Chondrocyte (in vitro differentiated cells): ENCODE measurements around the gene GTF2F1. TPM values are rescaled to one million over a fixed set of nuclear protein-coding genes. Genes with fewer than 3 reads are reported as not detected.

Source experiments
- DNase-seq: peaks from one replicate; pipeline ENCODE4 v3.0.0; 2021; ENCODE audit warnings: mixed read lengths, low spot score
- H3K27ac Mint-ChIP-seq: one replicate; pipeline ENCODE4 v1.8.0; 2021; ENCODE audit warnings: mild to moderate bottlenecking, moderate library complexity, mixed read lengths; ENCODE audit not compliant: unreplicated experiment
- H3K27me3 Mint-ChIP-seq: 2 replicates; pipeline ENCODE4 v1.8.0; 2021; ENCODE audit warnings: low read depth, mixed read lengths
- H3K36me3 Mint-ChIP-seq: 2 replicates; pipeline ENCODE4 v1.8.0; 2021; ENCODE audit warnings: low read depth, mixed read lengths
- H3K4me1 Mint-ChIP-seq: 2 replicates; pipeline ENCODE4 v1.8.0; 2021; ENCODE audit warnings: low read depth, mild to moderate bottlenecking, mixed read lengths
- H3K4me3 Mint-ChIP-seq: one replicate; pipeline ENCODE4 v1.8.0; 2021; ENCODE audit warnings: mild to moderate bottlenecking, moderate library complexity, mixed read lengths; ENCODE audit not compliant: unreplicated experiment
- H3K9me3 Mint-ChIP-seq: 2 replicates; pipeline ENCODE4 v1.8.0; 2021; ENCODE audit warnings: low read depth, mixed read lengths
- total RNA-seq: library from RNA; stranded (reverse); gene quantifications from 3 replicates; pipeline ENCODE4 v1.2.1, GENCODE V29; 2021
- TF ChIP-seq, protein P1 (sequence below): fragments of 200-600 bp; sonication (generic); IDR thresholded peaks from 2 replicates; pipeline ENCODE4 v1.5.0; 2021; ENCODE audit warnings: antibody characterized with exemption, mild to moderate bottlenecking, moderate library complexity

Gene GTF2F1
- total RNA-seq, 1 donor from 2014 or later, result 60.4 TPM

DNA sequence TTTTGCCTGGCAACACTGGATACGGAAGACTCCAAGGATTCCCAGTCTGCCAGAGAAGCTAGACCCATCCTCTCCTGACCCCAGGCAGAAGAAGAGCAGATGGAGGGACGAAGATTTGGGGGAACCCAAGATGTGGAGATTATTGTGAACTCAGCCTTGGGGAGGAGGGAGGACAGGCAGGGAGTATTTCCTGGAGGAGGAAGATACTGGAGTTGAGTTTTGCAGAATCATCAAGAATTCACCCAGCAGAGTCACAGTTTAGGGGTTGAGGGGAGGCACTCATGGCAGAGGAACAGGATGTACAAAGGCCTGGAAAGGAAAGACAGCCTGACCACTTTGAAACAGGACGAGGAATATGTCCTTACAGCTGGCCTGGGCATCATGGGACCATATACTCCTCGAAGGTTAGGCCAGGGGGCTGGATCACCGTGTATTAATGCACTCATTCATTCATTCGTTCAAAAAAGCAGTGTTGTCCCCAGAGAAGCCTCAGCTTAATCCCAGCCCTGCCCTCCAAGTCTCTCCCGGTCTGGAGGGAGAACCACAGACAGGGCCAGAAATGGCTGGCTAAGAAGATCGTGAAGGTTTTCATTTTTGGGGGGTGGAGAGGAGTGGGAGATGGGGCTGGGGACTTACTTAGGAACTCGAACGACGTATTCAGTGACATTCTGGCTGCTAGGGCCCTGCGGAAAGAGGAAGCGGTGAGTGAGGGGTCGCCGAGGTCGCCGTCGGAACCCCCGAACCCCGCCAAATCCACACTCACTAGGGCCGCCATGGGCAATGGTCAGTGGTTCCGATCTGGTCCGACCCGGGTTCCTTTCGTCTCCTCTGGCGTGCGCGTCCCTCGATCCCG is 517 bp downstream of the GTF2F1 start:
- peaks cover 11% of the 10 kb centered on the region for H3K36me3 Mint-ChIP-seq
- H3K9me3 Mint-ChIP-seq, result no peaks in the 10 kb centered on the region
- no peak for DNase-seq
- peaks cover 28% of the 10 kb centered on the region for H3K4me1 Mint-ChIP-seq
- peak overlapping the region; percentile 94 for H3K27ac Mint-ChIP-seq
- TF ChIP-seq, protein P1, sequence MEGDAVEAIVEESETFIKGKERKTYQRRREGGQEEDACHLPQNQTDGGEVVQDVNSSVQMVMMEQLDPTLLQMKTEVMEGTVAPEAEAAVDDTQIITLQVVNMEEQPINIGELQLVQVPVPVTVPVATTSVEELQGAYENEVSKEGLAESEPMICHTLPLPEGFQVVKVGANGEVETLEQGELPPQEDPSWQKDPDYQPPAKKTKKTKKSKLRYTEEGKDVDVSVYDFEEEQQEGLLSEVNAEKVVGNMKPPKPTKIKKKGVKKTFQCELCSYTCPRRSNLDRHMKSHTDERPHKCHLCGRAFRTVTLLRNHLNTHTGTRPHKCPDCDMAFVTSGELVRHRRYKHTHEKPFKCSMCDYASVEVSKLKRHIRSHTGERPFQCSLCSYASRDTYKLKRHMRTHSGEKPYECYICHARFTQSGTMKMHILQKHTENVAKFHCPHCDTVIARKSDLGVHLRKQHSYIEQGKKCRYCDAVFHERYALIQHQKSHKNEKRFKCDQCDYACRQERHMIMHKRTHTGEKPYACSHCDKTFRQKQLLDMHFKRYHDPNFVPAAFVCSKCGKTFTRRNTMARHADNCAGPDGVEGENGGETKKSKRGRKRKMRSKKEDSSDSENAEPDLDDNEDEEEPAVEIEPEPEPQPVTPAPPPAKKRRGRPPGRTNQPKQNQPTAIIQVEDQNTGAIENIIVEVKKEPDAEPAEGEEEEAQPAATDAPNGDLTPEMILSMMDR, result no peak
- peak overlapping the region; percentile 90 for H3K4me3 Mint-ChIP-seq
- no peaks in the 10 kb centered on the region for H3K27me3 Mint-ChIP-seq

DNA sequence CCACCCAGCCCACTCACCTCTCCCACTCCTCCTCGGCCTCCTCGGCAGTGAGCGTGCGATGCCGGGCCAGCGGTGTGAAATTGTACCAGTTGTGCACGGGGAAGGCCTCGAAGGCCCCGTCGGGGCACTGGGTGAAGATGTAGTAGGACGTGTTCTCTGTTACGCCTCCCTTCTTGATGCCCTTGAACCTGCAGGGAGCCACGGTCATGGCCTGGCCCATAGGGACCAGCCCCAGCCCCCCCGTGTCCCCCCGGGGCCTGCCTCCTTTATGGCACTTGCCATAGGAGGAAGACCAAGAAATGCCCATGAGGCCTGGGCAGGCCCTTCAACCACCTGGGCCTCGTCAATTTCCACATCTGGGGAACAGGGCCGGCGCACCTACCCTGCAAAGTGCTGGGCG is 5.6 kb downstream of the GTF2F1 start:
- no peak for DNase-seq
- TF ChIP-seq, protein P1, result no peak
- Mint-ChIP-seq H3K27me3 (no peaks in the 10 kb centered on the region), H3K4me3 (no peak overlapping the region), H3K27ac (no peak overlapping the region), H3K4me1 (peaks cover 12% of the 10 kb centered on the region), H3K36me3 (peaks cover 30% of the 10 kb centered on the region), H3K9me3 (no peaks in the 10 kb centered on the region)

DNA sequence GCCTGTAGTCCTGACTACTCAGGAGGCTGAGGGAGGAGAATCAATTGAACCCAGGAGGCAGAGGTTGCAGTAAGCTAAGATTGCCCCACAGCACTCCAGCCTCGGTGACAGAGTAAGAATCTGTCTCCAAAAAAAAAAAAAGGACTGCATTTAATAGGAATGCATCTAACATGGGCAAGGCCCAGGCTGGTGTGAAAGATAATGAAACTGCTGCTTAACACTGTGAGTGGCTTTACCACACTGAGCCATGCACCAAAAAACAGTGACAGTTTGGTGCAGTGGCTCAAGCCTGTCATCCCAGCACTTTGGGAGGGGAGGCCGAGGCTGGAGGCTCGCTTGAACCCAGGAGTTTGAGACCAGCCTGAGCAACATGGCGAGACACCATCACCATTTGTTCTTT is 8.6 kb downstream of the GTF2F1 start:
- peaks cover 3% of the 10 kb centered on the region for H3K9me3 Mint-ChIP-seq
- no peak for DNase-seq
- peaks cover 41% of the 10 kb centered on the region for H3K36me3 Mint-ChIP-seq
- no peak overlapping the region for H3K4me3 Mint-ChIP-seq
- no peaks in the 10 kb centered on the region for H3K27me3 Mint-ChIP-seq
- H3K27ac Mint-ChIP-seq, result no peak overlapping the region
- H3K4me1 Mint-ChIP-seq, result no peaks in the 10 kb centered on the region
- TF ChIP-seq, protein P1, result no peak

DNA sequence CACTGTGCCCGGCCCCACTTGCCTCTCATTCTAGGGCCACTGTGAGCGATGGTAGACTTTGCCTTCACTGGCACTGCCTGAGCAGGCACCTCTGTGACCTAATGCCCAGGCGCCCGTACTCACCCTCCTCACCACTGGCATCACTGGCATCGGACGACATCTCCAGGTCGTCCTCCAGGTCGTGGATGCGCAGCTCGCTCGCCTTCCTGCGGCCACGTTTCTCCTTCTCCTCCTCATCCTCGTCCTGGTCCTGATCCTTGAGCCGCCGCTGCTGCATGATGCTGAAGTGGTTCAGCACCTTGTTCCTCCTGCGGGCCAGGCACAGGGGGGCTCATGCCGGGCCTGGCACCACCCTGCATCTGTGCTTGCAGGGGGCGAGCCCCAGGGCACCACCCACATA is 9.8 kb downstream of the GTF2F1 start:
- TF ChIP-seq, protein P1, result no peak
- no peak overlapping the region for H3K4me3 Mint-ChIP-seq
- H3K27ac Mint-ChIP-seq, result no peak overlapping the region
- peaks cover 40% of the 10 kb centered on the region for H3K36me3 Mint-ChIP-seq
- peaks cover 3% of the 10 kb centered on the region for H3K9me3 Mint-ChIP-seq
- H3K27me3 Mint-ChIP-seq, result no peaks in the 10 kb centered on the region
- DNase-seq, result no peak
- H3K4me1 Mint-ChIP-seq, result peaks cover 6% of the 10 kb centered on the region

DNA sequence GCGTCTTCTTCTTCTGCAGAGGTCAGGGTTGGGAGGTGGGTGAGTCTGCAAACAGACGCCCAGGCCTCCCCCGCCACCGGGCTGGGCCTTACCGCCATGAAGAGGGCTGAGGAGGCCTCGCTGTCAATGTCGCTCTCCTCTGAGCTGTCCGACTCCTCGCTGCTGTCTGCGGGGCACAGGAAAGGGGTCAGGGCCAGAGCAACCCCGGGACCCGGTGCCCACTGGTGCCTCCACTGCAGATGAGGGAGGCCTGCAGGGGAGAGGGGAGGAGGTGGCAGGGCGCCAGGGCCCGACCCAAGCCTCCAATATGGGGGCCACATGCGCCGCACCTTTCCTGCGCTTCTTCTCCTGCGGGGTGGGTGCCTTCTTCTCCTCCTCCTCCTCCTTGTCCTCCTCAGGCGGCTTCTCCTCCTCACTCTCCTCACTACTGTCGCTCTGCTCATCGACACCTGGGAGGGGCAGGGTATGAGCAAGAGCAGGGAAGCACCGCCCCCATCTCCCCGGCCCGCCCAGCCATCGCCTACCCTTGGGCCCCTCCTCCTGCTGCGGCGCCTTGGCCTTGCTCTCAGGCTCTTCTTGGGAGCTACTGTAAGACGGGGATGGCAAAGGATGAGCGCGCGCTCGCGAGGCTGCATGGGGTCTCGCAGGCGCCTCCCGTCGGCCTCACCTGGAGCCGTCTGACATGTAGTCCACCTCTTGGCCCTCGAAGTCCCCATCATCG is 11.8 kb downstream of the GTF2F1 start:
- Mint-ChIP-seq H3K4me3 (no peak overlapping the region), H3K36me3 (peaks cover 32% of the 10 kb centered on the region), H3K4me1 (peaks cover 21% of the 10 kb centered on the region), H3K27me3 (no peaks in the 10 kb centered on the region), H3K27ac (no peak overlapping the region), H3K9me3 (peaks cover 3% of the 10 kb centered on the region)
- no peak for DNase-seq
- TF ChIP-seq, protein P1, result no peak
